ENCODE data around the gene LRRFIP1. TPM values are rescaled to one million over a fixed set of nuclear protein-coding genes. Genes with fewer than 3 reads are reported as not detected.

Gene LRRFIP1
- total and polyA plus RNA-seq, 2 of the 13 experiments (the other 11 are each of a cell fraction or from before 2014, with no cell fraction given): 15.9 to 40.5 TPM

GRCh38 chr2:237590272-237591140 lies 36.9 kb upstream of the LRRFIP1 start, which contains the start of gene RAB17 (continued):
- no peak for TF ChIP-seq TIGD3 (CRISPR knock-in tag; IDR thresholded peaks at IDR 0.05; ENCODE audit: borderline replicate concordance)
- TF ChIP-seq ZNF776 (CRISPR knock-in tag; IDR thresholded peaks at IDR 0.05): no peak
- TF ChIP-seq HMGA1 (CRISPR knock-in tag; conservative IDR thresholded peaks at IDR 0.05): no peak
- TF ChIP-seq HNF4A (CRISPR knock-in tag; IDR thresholded peaks at IDR 0.05): peak; percentile 100
- 0 out of 2 replicates have a peak, but pooled peaks have one; percentile 11 for TF ChIP-seq ZNF777 (CRISPR knock-in tag; IDR thresholded peaks at IDR 0.05)
- TF ChIP-seq ZNF782 (CRISPR knock-in tag; IDR thresholded peaks at IDR 0.05; ENCODE audit: borderline replicate concordance): no peak; the same call in 1 of the 2 replicates
- no peak for TF ChIP-seq ZNF33A (CRISPR knock-in tag; IDR thresholded peaks at IDR 0.05; ENCODE audit: borderline replicate concordance)
- peak; percentile 96 for TF ChIP-seq THRA (CRISPR knock-in tag; IDR thresholded peaks at IDR 0.05; ENCODE audit: borderline replicate concordance)
- peak; percentile 58; the same call in 1 of the 2 replicates for TF ChIP-seq JUND (CRISPR knock-in tag; IDR thresholded peaks at IDR 0.05)
- no peak for TF ChIP-seq ATF7 (IDR thresholded peaks at IDR 0.05)
- peak; percentile 91 for TF ChIP-seq ATF7 (CRISPR knock-in tag; IDR thresholded peaks at IDR 0.05)
- no peak for TF ChIP-seq ZNF30 (CRISPR knock-in tag; IDR thresholded peaks at IDR 0.05)
- peak; percentile 88; the same call in 1 of the 2 replicates for TF ChIP-seq IRF2 (CRISPR knock-in tag; IDR thresholded peaks at IDR 0.05)
- peak; percentile 88 for TF ChIP-seq ZNF574 (CRISPR knock-in tag; IDR thresholded peaks at IDR 0.05)
- TF ChIP-seq ZNF256 (CRISPR knock-in tag; conservative IDR thresholded peaks at IDR 0.05): peak; percentile 83; the same call in 1 of the 2 replicates
- peak; percentile 92 for TF ChIP-seq HOXA3 (CRISPR knock-in tag; IDR thresholded peaks at IDR 0.05)
- no peak for TF ChIP-seq RBM39 (IDR thresholded peaks at IDR 0.05; ENCODE audit: low read depth, low read length, poor library complexity, severe bottlenecking)
- TF ChIP-seq IKZF4 (CRISPR knock-in tag; IDR thresholded peaks at IDR 0.05; ENCODE audit: borderline replicate concordance, low read depth, not compliant biosample characterization): no peak
- no peak for TF ChIP-seq E2F2 (CRISPR knock-in tag; IDR thresholded peaks at IDR 0.05; ENCODE audit: borderline replicate concordance)

Measured in HepG2 (cell line).